Activated CD8-positive, alpha-beta memory T cell treated with anti-CD3 and anti-CD28 coated beads, Interleukin-2, amount 50 U/mL, for 24 hours (primary cell): Measurements from ENCODE around the gene R3HDM1.
"Not testable (repeated sequence)": the region's sequence is repeated elsewhere in the genome, so short reads cannot be mapped to it uniquely, and the experiment has no call there.

Source experiments
- DNase-seq: peaks from one replicate; pipeline ENCODE4 v3.0.0-alpha.2; 2020; ENCODE audit errors: extremely low read depth

R3HDM1 gene

DNA sequence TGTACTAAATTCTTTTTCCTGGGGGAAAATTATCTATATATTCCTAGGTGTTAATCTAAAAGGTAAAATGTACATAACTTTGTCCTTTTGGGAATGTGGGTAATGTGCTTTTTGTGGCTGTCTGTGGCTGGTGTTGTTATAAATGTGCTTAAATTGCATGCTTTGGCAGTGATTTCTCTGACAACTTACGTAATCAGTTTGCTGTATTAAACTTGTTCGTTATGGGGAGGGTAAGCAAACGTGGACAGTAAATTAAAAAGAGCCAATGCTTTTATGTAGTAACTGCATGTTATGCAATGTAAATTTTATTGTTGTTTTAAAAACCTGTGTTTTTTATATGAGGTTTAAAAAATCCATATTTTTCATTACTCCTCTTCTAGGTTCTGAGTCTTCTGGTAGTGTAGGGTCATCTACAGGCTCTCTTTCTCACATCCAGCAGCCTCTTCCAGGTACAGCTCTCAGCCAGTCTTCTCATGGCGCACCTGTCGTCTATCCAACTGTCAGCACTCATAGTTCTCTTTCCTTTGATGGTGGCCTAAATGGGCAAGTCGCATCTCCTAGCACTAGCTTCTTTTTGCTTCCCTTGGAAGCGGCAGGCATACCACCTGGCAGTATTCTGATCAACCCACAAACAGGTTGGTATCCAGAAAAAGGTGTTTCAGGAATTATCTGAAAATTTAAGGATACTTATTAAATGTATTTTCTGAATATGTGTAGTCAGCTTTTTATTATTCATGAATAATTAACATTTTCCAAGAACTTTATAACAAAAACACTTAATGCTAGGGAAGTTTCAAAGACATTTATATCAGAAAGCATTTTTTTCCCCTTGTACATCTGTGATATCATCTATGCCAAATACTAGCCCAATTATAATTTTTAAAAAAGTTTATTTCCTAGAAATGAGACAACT is 110.1 kb downstream of the R3HDM1 start:
- no peak for DNase-seq

DNA sequence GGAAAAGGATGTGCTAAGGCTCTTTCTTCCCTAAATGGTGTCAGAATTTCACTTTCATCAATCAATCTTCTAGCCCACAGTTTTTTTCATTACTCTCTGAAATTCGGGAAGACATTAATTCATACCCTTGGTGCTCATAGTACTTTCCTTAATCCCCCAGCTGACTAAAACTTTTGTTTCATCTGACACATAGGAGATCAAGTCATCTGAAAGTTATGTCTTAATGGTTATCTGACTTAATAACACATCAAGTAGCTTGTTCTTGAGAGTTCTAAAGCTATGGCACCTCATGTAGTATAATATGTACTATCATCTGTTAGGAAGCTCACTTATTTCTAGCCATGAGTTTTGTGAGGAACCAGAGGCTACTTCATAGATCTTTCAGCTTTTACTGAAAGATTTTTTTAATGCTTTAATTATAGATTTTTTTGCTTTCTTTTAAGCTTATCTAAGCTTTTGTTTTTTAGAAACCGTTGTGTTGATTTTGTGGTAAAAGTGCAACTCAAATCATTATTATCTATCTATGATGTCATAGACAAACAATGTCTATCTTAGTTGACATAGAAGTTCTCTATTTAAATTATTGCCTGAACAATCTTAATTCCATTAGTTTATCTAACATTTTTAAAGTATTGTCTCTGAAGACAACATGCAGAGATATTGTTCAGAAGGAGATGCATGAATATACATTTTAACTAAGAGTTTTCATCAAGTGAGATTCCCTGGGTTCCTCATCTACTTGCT is 116.7 kb downstream of the R3HDM1 start:
- DNase-seq = no peak

DNA sequence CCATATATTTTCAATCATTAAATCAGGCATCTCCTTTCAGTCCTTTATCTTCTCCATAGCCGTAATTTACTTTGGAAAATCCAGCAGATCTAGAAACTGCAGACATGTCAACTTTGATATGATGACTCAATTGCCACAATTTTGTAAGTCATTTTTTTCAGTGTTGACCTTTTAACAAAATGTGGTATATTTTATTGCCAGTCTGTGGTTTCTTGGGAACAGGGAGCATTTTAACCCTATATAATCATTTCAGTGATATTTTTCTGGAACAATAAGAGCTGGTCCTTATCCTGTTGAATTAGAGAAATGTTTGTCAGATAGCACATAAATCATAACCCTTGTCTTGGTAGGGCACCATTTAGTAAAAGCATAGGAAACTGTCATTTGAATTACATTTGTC is 119.4 kb downstream of the R3HDM1 start:
- no peak for DNase-seq

DNA sequence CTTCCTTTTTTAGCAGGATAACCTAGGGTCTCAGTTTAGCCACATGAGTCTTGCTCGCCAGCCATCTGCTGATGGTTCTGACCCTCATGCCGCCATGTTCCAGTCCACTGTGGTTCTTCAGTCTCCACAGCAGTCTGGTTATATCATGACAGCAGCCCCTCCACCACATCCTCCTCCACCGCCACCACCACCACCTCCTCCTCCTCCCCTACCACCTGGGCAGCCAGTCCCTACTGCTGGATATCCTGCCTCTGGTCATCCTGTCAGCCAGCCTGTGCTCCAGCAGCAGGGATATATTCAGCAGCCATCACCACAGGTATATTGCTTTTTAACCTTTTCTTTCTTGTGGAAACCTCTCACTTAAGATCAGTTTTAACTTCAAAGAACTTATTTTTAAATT is 120.4 kb downstream of the R3HDM1 start:
- no peak for DNase-seq

DNA sequence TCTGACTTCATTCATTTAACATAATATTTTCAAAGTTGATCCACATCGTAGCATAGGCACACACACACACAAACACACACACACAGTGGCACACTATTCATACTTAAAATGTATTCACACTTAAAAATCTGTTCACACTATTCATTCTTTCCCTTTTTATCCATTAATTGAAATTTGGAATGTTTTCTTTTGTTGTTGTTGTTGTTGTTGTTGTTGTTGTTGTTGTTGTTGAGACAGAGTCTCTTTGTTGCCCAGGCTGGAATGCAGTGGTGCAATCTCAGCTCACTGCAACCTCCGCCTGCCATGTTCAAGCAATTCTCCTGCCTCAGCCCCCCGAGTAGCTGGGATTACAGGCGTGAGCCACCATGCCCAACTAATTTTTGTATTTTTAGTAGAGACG is 123.0 kb downstream of the R3HDM1 start:
- DNase-seq = not testable (repeated sequence)

DNA sequence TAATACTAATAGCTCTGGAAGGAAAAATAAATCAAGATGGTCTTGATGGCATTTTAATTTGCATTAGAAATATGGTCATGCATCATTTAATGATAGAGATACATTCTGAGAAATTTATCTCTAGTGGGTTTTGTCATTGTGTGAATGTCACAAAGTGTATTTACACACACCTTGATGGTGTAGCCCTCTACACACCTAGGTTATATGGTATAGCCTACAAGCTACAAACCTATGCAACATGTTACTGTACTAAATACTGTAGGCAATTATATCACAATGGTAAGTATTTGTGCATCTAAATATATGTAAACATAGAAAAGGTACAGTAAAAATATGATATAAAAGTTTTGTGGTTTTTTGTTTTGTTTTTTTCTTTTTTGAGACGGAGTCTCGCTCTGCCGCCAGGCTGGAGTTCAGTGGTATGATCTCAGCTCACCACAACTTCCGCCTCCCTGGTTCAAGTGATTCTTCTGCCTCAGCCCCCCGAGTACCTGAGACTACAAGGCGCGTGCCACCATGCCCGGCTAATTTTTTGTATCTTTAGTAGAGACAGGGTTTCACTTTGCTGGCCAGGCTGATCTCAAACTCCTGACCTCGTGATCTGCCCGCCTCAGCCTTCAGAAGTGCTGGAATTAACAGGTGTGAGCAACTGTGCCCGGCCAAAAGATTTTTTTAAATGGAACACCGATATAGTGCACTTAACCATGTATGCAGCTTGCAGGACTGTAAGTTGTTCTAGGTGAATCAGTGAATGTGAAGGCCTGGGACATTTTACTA is 126.7 kb downstream of the R3HDM1 start:
- DNase-seq = peak; percentile 8

DNA sequence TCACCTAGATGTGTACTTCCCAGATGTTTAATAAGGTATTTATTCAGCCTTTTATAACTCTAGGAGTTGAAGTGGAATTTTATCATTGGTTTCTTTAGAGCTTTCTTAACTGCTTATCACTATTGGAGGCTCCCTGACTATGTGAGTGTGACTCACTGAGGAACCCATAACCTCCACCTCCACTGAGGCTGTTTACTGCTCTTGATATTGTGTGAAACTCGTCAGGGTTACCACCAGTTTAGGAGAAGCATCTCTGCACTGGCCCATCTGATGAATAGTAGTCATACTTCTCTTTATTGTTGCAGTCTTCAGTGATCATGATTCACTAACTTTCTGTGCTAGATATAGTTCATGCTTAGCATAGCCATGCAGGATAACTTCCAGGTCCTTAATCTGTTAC is 130.8 kb downstream of the R3HDM1 start:
- no peak for DNase-seq

DNA sequence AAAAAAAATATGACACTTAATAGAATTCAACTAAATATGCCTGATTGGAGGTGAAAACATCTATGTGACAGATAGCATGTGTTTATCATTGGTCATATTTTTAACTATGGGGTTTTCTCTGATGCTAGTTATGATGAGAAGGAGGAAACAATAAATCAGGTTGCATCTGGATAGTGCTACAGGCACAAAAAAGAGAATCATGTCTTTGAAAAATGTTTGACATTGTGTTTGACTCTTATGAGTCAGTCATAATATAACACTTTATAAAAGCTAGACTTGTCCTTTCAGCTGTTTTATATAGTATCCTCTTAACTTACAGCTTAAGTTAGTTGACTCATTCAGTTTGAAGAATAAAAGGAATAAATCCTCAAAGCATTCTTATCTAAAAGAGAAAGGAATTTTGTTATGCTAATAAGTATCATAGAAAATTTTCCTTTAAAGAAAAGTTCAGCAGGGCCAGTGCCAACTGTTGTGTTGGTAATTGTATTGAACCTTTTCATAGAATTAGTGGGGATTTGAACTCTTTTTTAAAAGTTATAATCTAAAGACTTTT is 131.9 kb downstream of the R3HDM1 start:
- no peak for DNase-seq

DNA sequence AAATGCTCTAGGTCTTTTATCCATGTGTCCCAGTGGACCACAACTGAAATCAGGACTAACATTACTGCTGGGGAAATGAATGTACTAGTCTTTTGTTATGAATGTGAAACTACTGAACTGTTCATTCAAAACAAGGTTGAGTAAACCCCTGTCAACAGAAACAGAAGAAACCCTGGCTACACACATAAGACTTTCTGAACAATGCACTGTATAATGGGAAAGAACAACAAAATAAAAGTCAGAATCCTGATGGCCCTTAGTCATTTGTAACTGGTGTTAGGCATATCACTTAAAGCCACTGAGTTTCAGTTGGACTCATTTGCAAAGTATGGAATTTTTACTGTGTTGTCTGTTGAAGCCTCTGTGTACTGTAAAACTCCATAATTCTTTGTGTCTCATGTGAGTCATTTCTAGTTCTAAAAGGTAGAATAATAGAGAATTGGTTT is 133.4 kb downstream of the R3HDM1 start:
- DNase-seq = no peak

DNA sequence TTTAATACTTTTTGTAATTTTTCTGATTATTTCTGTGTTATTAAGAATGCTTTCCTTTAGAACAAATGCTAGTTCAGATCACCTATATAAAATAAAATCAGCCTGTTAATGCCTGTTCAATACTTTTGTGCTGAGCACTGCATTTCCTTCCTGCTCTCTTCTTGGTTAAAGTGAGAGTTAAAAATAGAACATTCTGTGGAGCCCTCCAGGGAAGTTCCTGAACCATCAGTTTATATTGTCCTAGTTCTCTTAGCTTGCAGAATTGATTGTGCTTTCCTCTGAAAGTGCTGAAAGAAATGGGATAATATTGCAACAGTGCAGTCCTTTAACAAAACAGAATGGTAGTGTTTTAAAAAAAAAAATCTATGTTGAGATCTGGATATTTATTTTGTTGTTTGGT is 135.8 kb downstream of the R3HDM1 start:
- DNase-seq = no peak

DNA sequence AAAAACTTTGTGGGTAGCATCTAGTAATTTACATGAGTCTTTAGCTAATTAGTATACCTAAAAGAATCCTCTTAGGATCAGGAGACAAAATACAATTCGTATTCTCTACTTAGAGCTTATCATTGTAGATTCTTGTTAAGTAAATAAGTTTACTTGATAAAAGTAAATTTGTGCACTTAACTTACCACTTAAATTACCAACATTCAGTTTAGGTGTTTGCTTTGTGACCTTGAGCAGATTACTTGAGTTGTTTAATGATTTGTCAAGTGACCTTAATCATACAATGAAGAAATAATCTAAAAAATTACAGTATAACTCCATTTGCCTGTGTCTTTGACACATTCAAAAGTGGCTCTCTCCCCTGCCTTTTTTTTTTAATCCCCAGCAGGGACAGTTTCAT is 143.2 kb downstream of the R3HDM1 start:
- no peak for DNase-seq

DNA sequence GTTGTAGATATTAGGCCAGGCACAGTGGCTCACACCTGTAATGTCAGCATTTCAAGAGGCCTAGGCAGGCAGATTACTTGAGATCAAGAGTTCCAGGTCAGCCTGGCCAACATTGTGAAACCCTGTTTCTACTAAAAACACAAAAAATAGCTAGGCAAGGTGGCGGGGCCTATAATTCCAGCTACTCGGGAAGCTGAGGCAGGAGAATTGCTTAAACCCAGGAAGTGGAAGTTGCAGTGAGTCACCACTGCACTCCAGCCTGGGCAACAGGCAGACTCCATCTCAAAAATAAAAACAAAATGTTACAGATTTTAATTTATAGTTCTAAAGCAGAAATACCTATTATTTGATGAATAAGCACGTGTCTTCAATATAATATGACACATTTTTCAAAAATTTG is 144.7 kb downstream of the R3HDM1 start:
- DNase-seq = no peak

DNA sequence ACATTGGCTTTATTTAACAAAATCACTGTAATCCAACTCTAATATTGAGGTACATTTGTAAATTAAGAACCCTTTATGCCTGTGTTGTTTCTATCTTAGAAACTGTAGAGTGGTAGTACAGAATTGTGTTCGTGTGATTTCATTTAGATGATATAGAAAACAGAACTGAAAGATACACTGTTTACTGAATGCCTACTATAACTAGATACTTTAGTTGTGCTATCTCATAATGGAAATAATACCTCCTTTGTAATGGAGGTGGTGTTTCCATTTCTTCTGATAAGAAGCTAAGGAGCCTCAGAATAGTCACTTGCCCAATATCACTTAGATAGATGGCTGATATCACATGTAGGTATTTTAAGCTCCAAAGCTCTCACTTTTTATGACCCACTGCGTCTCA is 147.8 kb downstream of the R3HDM1 start:
- no peak for DNase-seq

DNA sequence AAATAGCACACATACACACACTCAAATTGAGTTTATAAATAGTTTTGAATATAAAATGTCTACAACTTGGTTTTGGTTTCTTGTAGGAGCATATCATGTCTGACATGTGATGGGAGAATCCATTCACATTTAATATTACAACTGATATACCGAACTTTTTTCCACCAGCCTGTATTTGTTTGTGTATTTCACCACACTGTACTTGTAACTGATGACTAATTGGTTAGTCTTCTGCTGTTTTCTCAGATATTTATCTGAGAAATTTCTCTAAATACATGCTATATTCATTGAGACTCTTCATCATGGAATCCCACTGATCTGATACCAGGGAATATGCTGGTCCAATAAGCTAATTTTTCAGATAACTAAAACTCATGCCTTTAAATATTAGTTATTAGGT is 154.1 kb downstream of the R3HDM1 start:
- DNase-seq = no peak

DNA sequence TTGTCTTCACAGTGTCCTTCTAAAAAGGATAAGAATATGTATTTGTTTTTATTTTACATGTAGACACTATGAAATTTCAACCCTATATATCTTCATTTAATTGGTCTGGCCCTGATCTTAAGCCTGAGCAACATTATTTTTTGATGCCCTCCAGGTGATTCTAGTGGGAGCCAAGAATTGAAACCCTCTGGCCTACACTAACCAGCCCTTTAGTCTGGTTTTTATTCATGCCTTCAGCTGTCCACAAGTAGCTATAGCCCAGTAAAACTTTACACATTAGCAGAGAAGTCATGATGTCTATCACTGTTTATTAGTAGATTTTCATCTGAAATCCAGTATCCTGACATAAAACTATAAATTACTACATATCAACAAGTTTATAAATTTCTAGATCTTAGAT is 157.7 kb downstream of the R3HDM1 start:
- no peak for DNase-seq

DNA sequence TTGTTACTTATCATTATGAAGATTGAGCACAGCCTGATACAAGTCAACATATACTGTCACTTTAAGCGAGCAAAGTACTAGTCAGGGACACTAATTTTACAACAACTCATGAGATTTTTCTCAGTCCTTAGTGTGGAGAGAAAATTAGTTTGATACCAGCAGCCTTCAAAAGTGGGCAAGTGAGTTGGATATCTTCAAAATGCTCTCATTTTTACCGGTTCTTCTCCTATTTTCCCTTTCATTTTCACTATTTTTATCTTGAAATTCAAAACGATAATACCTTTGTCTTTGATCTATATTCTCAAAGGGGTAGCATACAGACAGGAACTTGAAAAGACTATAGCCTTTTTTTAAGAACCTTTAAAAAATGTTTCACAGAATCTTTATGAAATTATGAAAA is 158.4 kb downstream of the R3HDM1 start:
- DNase-seq = no peak

DNA sequence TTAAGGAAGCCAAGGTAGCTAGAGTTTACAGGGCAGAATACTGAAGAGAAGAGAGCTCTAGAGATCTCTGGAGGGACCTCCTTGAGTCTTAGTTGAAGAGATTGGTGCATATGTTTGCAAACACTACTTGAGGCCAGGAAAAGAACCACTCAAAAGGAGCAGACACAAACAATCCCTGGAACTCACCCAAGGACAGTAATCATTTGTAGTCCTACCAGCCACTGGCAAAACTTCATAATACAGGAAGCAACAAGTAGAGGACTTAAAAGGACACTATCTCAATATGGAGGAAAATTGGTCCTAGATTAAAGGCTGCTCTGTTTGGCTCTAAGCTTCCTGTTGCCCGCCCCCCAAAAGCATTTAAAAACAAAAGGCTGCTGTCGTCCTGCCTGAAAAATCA is 163.4 kb downstream of the R3HDM1 start:
- DNase-seq = no peak

DNA sequence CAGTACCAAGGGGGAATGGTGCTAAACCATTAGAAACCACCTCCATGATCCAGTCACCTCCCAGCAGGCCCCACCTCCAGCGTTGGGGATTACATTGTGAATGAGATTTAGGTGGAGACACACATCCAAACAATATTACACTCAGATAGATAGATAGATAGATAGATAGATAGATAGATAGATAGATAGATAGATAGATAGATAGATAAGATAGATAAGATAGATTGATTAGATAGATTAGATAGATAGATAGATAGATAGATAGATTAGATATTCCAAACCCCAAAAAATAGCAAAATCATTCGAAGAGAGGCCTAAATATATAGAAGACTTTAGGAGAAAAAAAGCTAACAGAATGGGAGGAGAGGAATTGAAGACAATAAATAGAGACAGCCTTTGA is 167.6 kb downstream of the R3HDM1 start:
- DNase-seq = no peak

DNA sequence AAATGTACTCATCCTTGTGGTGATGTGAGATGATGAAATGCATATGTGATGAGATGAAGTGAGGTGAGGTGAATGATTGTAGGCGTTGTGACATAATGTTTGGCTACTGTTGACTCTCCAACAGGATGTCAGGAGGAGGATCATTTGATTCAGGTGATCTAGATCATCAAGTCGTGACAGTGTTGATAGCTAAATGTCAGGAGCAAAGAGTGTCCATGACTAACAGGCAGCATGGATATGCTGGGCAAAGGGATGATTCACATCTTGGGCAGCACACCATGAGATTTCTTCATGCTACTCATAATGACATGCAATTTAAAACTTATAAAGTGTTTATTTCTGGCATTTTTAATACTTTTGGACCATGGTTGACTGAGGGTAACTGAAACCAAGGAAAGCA is 170.2 kb downstream of the R3HDM1 start:
- no peak for DNase-seq

DNA sequence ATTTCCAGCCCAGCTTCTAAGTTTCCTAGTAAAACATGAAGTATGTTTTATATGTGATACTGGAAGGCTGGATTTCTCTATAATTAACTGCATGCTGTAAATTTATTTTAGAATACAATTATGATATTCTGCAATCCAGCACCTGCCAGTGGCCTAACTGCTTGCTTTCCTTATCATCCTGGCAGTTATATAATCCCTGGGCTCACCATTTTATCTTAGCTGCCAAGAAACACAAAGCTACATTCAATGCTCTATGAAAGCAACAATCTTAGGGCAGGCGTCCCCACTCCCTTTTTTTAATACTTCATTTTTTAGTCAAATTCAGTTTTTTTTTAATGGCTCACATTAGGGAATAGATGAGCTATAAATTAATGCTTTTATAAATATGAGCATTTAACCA is 172.0 kb downstream of the R3HDM1 start:
- DNase-seq = no peak

DNA sequence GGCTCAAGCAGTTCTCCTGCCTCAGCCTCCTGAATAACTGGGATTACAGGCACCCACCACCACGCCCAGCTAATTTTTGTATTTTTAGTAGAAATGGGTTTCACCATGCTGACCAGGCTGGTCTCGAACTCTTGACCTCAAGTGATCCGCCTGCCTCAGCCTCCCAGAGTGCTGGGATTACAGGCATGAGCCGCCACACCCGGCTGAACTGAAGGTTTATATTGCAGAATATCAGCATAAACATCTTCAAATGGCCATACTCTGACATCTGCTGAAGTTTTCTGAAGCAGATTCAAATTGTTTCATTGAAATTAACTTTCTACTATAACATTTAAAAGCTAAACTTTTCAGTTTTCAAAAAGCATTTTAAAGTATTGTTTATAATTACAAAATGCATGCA is 172.8 kb downstream of the R3HDM1 start:
- not testable (repeated sequence) for DNase-seq

DNA sequence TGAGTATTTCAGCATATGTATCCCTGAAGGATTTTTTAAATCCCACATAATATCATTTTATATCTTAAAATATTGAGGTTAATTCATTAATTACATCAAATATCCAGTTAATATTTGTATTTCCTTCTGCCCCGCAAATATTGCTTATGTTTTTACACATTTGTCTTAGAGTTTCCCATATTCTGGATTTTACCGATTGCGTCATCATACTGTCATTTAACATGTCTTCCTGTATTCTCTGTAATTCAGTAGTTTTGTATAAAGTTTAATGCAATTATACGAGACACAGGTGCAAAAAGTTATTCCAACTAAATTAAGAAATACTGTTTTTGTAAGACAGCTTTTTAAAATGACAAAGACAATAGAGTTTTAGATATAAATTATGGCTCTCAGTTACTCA is 176.9 kb downstream of the R3HDM1 start:
- DNase-seq = no peak
